ENCODE data around the gene DNAJC17. TPM values are rescaled to one million over a fixed set of nuclear protein-coding genes. Genes with fewer than 3 reads are reported as not detected.

DNAJC17 gene
- total RNA-seq, 2 donors from 2014 or later, result 38.1 to 48.0 TPM

DNA sequence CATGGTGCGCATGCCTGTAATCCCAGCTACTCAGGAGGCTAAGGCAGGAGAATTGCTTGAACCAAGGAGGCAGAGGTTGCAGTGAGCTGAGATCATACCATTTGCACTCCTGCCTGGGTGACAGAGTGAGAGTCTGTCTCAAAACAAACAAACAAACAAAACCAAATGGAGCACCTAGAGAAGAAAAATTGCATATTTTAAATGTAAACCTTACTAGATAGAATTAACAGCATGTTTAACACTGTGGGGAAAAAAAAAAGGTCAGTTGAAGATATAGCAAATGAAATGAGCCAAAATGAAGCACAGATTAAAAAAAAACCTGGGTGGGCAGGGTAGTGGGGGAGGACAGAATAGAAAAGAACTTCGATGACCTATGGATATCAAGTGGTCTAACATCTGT, 13.9 kb upstream of the DNAJC17 start:
- Histone ChIP-seq H3K36me3 (no peaks in the 10 kb centered on the region), H3K4me3 (no peak overlapping the region), H3K4me1 (no peaks in the 10 kb centered on the region), H3K9ac (ENCODE audit: low read depth in 2 of 2, low read length in 2 of 2) (no peak overlapping the region), H3K9me3 (no peaks in the 10 kb centered on the region), H3K27ac (no peak overlapping the region), H3K27me3 (no peaks in the 10 kb centered on the region)
- intact Hi-C loops (cut with DNase I), result no loop called here
- no peak for DNase-seq
- TF ChIP-seq, protein P1, sequence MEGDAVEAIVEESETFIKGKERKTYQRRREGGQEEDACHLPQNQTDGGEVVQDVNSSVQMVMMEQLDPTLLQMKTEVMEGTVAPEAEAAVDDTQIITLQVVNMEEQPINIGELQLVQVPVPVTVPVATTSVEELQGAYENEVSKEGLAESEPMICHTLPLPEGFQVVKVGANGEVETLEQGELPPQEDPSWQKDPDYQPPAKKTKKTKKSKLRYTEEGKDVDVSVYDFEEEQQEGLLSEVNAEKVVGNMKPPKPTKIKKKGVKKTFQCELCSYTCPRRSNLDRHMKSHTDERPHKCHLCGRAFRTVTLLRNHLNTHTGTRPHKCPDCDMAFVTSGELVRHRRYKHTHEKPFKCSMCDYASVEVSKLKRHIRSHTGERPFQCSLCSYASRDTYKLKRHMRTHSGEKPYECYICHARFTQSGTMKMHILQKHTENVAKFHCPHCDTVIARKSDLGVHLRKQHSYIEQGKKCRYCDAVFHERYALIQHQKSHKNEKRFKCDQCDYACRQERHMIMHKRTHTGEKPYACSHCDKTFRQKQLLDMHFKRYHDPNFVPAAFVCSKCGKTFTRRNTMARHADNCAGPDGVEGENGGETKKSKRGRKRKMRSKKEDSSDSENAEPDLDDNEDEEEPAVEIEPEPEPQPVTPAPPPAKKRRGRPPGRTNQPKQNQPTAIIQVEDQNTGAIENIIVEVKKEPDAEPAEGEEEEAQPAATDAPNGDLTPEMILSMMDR (IDR thresholded peaks at IDR 0.05), result no peak

- no peaks in the 10 kb centered on the region for H3K27me3 ChIP-seq
- TF ChIP-seq, protein P1 (IDR thresholded peaks at IDR 0.05), result no peak
- DNase-seq, result no peak
- no peaks in the 10 kb centered on the region for H3K9me3 ChIP-seq
- no peaks in the 10 kb centered on the region for H3K4me1 ChIP-seq
- no peak overlapping the region for H3K27ac ChIP-seq
- intact Hi-C loops (cut with DNase I), result no loop called here
- no peaks in the 10 kb centered on the region for H3K36me3 ChIP-seq
- no peak overlapping the region for H3K4me3 ChIP-seq
- no peak overlapping the region for H3K9ac ChIP-seq (ENCODE audit: low read depth in 2 of 2, low read length in 2 of 2)
Observed at GRCh38 chr15:40819048-40819447, 11.8 kb upstream of the DNAJC17 start.

GRCh38 chr15:40815042-40815698, 7.9 kb upstream of the DNAJC17 start:
- Histone ChIP-seq H3K27me3 (no peaks in the 10 kb centered on the region), H3K27ac (no peak overlapping the region), H3K9me3 (no peaks in the 10 kb centered on the region), H3K4me3 (no peak overlapping the region), H3K36me3 (no peaks in the 10 kb centered on the region), H3K9ac (ENCODE audit: low read depth in 2 of 2, low read length in 2 of 2) (no peak overlapping the region), H3K4me1 (no peaks in the 10 kb centered on the region)
- TF ChIP-seq, protein P1 (IDR thresholded peaks at IDR 0.05), result no peak
- intact Hi-C loops (cut with DNase I), result no loop called here
- no peak for DNase-seq

DNA sequence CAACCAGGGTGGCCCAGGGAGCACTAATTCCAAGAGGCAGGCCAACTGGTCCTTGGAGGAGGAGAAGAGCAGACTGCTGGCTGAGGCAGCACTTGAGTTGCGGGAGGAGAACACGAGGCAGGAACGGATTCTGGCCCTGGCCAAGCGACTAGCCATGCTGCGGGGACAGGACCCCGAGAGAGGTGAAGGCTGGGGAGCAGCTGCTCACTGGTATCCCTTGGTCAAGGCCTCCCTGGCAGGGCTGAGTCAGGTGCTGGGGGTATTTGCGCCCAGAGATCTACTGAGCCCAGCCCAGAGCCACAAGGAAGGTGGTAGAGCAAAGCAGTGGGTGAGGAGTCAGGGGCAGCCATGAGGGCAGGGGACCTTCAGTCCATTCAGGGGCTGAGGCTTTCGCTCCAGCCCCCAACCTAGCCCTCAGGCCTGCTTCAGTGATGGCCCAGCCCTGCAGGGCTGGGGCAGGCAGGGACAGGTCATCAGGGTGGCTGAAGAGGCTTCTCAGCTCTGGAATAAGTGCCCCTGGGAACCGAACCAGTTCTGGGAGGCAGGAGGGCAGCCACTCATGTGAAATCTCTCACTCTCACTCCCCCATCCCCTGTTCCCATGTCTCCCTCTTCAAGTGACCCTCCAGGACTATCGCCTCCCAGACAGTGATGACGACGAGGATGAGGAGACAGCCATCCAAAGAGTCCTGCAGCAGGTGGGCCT, 5.6 kb upstream of the DNAJC17 start:
- TF ChIP-seq, protein P1 (IDR thresholded peaks at IDR 0.05), result no peak
- no peaks in the 10 kb centered on the region for H3K27me3 ChIP-seq
- no peak overlapping the region for H3K27ac ChIP-seq
- H3K9ac ChIP-seq (ENCODE audit: low read depth in 2 of 2, low read length in 2 of 2), result no peak overlapping the region
- intact Hi-C loops (cut with DNase I), result no loop called here
- no peaks in the 10 kb centered on the region for H3K36me3 ChIP-seq
- H3K4me3 ChIP-seq, result no peak overlapping the region
- no peaks in the 10 kb centered on the region for H3K4me1 ChIP-seq
- no peaks in the 10 kb centered on the region for H3K9me3 ChIP-seq
- DNase-seq, result no peak

DNA sequence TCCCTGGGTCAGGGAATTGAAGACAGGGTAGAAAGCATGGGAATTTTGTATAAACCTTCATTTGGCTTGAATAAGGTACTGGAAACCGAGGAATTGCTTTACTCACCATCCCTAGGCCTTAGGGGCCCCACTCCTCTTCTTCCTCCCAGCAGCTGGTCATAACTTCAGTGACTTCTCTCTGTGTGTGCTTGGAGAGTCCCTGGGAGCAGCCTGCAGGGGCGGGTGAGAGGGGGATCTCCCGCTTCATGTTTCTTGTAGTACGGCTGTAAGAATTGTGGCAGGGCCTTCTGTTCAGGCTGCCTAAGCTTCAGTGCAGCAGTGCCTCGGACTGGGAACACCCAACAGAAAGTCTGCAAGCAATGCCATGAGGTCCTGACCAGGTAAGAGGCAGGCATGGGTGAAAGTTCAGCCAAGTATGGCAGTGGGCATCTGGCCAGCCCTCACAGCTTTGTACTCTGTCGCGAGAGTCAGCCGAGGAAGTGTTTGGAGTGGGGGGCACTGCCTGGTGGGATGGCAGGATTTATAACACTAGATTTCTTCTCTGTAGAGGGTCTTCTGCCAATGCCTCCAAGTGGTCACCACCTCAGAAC, 1.7 kb upstream of the DNAJC17 start:
- no peaks in the 10 kb centered on the region for H3K27me3 ChIP-seq
- no peak for DNase-seq
- H3K27ac ChIP-seq, result no peak overlapping the region
- H3K4me1 ChIP-seq, result peaks cover 7% of the 10 kb centered on the region
- no peak overlapping the region for H3K4me3 ChIP-seq
- no peaks in the 10 kb centered on the region for H3K9me3 ChIP-seq
- H3K36me3 ChIP-seq, result no peaks in the 10 kb centered on the region
- H3K9ac ChIP-seq (ENCODE audit: low read depth in 2 of 2, low read length in 2 of 2), result no peak overlapping the region
- intact Hi-C loops (cut with DNase I), result no loop called here
- TF ChIP-seq, protein P1 (IDR thresholded peaks at IDR 0.05), result no peak

Measured in colonic mucosa (tissue), 4 donors.